Mesenchymal stem cell (in vitro differentiated cells and primary cell): ENCODE measurements around the gene PODNL1.
"Not testable (repeated sequence)": the region's sequence is repeated elsewhere in the genome, so short reads cannot be mapped to it uniquely, and the experiment has no call there.

Experiments
- DNase-seq: peaks from one replicate; pipeline ENCODE4 v3.0.0-alpha.2; 2013
- H2AFZ ChIP-seq: one replicate; pipeline ENCODE4 v1.6.1; 2013; ENCODE audit warnings: low read depth, mild to moderate bottlenecking, control low read depth, inconsistent platforms, low read length, moderate library complexity
- H2AK5ac ChIP-seq: 2 replicates; pipeline ENCODE4 v1.6.1; 2013; ENCODE audit warnings: low read length, moderate library complexity, mild to moderate bottlenecking, inconsistent platforms; ENCODE audit not compliant: severe bottlenecking
- H2BK120ac ChIP-seq: one replicate; pipeline ENCODE4 v1.6.1; 2013; ENCODE audit warnings: low read depth, mild to moderate bottlenecking, inconsistent platforms, low read length, moderate library complexity
- H2BK12ac ChIP-seq, 2 experiments: one replicate each; pipeline ENCODE4 v1.6.1; 2013; ENCODE audit warnings: inconsistent platforms in 2 of 2, low read length in 2 of 2, mild to moderate bottlenecking in 2 of 2, moderate library complexity in 2 of 2, control low read depth in 1 of 2
- H2BK15ac ChIP-seq: one replicate; pipeline ENCODE4 v1.6.1; 2013; ENCODE audit warnings: mild to moderate bottlenecking, low read depth, inconsistent platforms; ENCODE audit not compliant: poor library complexity, severe bottlenecking
- H2BK5ac ChIP-seq: 2 replicates; pipeline ENCODE4 v1.6.1; 2013; ENCODE audit warnings: low read depth, mild to moderate bottlenecking, low read length, control low read depth, inconsistent platforms; ENCODE audit not compliant: poor library complexity, severe bottlenecking
- H3K14ac ChIP-seq, 2 experiments: one replicate each; pipeline ENCODE4 v1.6.1; 2013; ENCODE audit warnings: inconsistent platforms in 2 of 2, low read length in 2 of 2, control low read depth in 1 of 2, mild to moderate bottlenecking in 1 of 2, moderate library complexity in 1 of 2
- H3K18ac ChIP-seq, 2 experiments: one replicate each; pipeline ENCODE4 v1.6.1; 2013; ENCODE audit warnings: inconsistent platforms in 2 of 2, low read length in 2 of 2, control low read depth in 1 of 2, low read depth in 1 of 2, mild to moderate bottlenecking in 1 of 2
- H3K23ac ChIP-seq, 2 experiments: one replicate each; pipeline ENCODE4 v1.6.1; 2013; ENCODE audit warnings: inconsistent platforms in 2 of 2, low read length in 2 of 2, mild to moderate bottlenecking in 2 of 2, moderate library complexity in 2 of 2, control low read depth in 1 of 2
- H3K27ac ChIP-seq: 2 replicates; pipeline ENCODE4 v1.5.1; 2013; ENCODE audit warnings: mild to moderate bottlenecking, moderate library complexity, low read length, control low read depth, inconsistent platforms; ENCODE audit not compliant: poor library complexity, severe bottlenecking
- H3K27me3 ChIP-seq, 2 experiments: 2 replicates each; pipeline versions ENCODE4 v1.6.1 to v1.7.0; 2013; ENCODE audit warnings: low read length in 2 of 2, mild to moderate bottlenecking in 2 of 2, moderate library complexity in 2 of 2, control low read depth in 1 of 2, inconsistent platforms in 1 of 2; ENCODE audit not compliant: control insufficient read depth in 1 of 2, insufficient read depth in 1 of 2
- H3K36me3 ChIP-seq, 2 experiments: 2 replicates each; pipeline versions ENCODE4 v1.6.1 to v1.7.0; 2013; ENCODE audit warnings: low read length in 2 of 2, control low read depth in 1 of 2, inconsistent platforms in 1 of 2, low read depth in 1 of 2, mild to moderate bottlenecking in 1 of 2; ENCODE audit not compliant: insufficient read depth in 2 of 2, control insufficient read depth in 1 of 2
- H3K4ac ChIP-seq, 2 experiments: one replicate each; pipeline ENCODE4 v1.6.1; 2013; ENCODE audit warnings: inconsistent platforms in 2 of 2, low read length in 2 of 2, mild to moderate bottlenecking in 2 of 2, moderate library complexity in 2 of 2, control low read depth in 1 of 2, low read depth in 1 of 2
- H3K4me1 ChIP-seq: 2 replicates; pipeline ENCODE4 v1.6.1; 2013; ENCODE audit warnings: low read depth, low read length, control low read depth; ENCODE audit not compliant: control insufficient read depth, insufficient read depth
- H3K4me2 ChIP-seq: 2 replicates; pipeline ENCODE4 v1.6.1; 2013; ENCODE audit warnings: low read length, mild to moderate bottlenecking, inconsistent platforms; ENCODE audit not compliant: poor library complexity, severe bottlenecking
- H3K4me3 ChIP-seq, 2 experiments: 2 replicates each; pipeline versions ENCODE4 v1.5.1 to v1.7.0; 2013; ENCODE audit warnings: low read length in 2 of 2, mild to moderate bottlenecking in 2 of 2, control low read depth in 1 of 2, low read depth in 1 of 2; ENCODE audit not compliant: insufficient read depth in 1 of 2
- H3K79me1 ChIP-seq: replicated peaks from 2 replicates; pipeline ENCODE4 v1.6.1; 2013; ENCODE audit warnings: mild to moderate bottlenecking, control low read depth, low read length, inconsistent platforms; ENCODE audit not compliant: poor library complexity, severe bottlenecking
- H3K9ac ChIP-seq: 2 replicates; pipeline ENCODE4 v1.7.0; 2013; ENCODE audit warnings: mild to moderate bottlenecking, low read length, moderate library complexity
- H3K9me3 ChIP-seq: 2 replicates; pipeline ENCODE4 v1.7.0; 2013; ENCODE audit warnings: mild to moderate bottlenecking, low read length; ENCODE audit not compliant: control insufficient read depth
- H4K8ac ChIP-seq: one replicate; pipeline ENCODE4 v1.6.1; 2013; ENCODE audit warnings: inconsistent platforms, mild to moderate bottlenecking, low read length, moderate library complexity
- H4K91ac ChIP-seq: one replicate; pipeline ENCODE4 v1.6.1; 2013; ENCODE audit warnings: mild to moderate bottlenecking, low read length, inconsistent platforms
- WGBS: methylation state at CpG from one replicate; pipeline ENCODE4 v1.1.7; 2013; ENCODE audit warnings: mixed read lengths; 5-methylcytosine and 5-hydroxymethylcytosine counted together

Gene PODNL1

GRCh38 chr19:13968999-13969398, 30.8 kb upstream of the PODNL1 start:
- no peak overlapping the region for H2AFZ ChIP-seq
- WGBS = 96% methylated on average over 18 of the region's 18 CpGs
- no peak overlapping the region for H3K27ac ChIP-seq
- H3K23ac ChIP-seq = no peak overlapping the region
- H3K9ac ChIP-seq = no peak overlapping the region
- H3K27me3 ChIP-seq = no peaks in the 10 kb centered on the region
- no peak overlapping the region for H3K14ac ChIP-seq
- no peak overlapping the region for H2AK5ac ChIP-seq
- H4K91ac ChIP-seq = no peak overlapping the region
- H2BK120ac ChIP-seq = no peak overlapping the region
- H3K18ac ChIP-seq = no peak overlapping the region
- H2BK5ac ChIP-seq = no peak overlapping the region
- no peak for DNase-seq
- no peak overlapping the region for H4K8ac ChIP-seq
- peaks cover 6% of the 10 kb centered on the region for H3K4me1 ChIP-seq
- H3K4me2 ChIP-seq = no peak overlapping the region
- no peak overlapping the region for H2BK15ac ChIP-seq
- no peak overlapping the region for H3K4ac ChIP-seq
- no peaks in the 10 kb centered on the region for H3K9me3 ChIP-seq
- H2BK12ac ChIP-seq = no peak overlapping the region
- peaks cover 1% of the 10 kb centered on the region for H3K79me1 ChIP-seq
- no peak overlapping the region for H3K4me3 ChIP-seq
- H3K36me3 ChIP-seq = peaks cover 45 to 77% of the 10 kb centered on the region in 2 experiments

GRCh38 chr19:13968383-13968935, 30.2 kb upstream of the PODNL1 start:
- Histone ChIP-seq H2AK5ac (no peak overlapping the region), H3K27me3 (no peaks in the 10 kb centered on the region), H3K9ac (no peak overlapping the region), H3K18ac (no peak overlapping the region), H3K4ac (no peak overlapping the region), H4K91ac (no peak overlapping the region), H3K79me1 (peaks cover 1% of the 10 kb centered on the region), H2AFZ (no peak overlapping the region), H3K4me1 (peaks cover 10% of the 10 kb centered on the region), H4K8ac (no peak overlapping the region), H3K4me3 (no peak overlapping the region), H2BK15ac (no peak overlapping the region), H3K27ac (no peak overlapping the region), H2BK120ac (no peak overlapping the region), H2BK5ac (no peak overlapping the region), H3K36me3 (peaks cover 43 to 81% of the 10 kb centered on the region in 2 experiments), H3K14ac (no peak overlapping the region), H2BK12ac (no peak overlapping the region), H3K23ac (no peak overlapping the region), H3K9me3 (no peaks in the 10 kb centered on the region), H3K4me2 (no peak overlapping the region)
- 98% methylated on average over 22 of the region's 22 CpGs for WGBS
- DNase-seq = no peak

DNA sequence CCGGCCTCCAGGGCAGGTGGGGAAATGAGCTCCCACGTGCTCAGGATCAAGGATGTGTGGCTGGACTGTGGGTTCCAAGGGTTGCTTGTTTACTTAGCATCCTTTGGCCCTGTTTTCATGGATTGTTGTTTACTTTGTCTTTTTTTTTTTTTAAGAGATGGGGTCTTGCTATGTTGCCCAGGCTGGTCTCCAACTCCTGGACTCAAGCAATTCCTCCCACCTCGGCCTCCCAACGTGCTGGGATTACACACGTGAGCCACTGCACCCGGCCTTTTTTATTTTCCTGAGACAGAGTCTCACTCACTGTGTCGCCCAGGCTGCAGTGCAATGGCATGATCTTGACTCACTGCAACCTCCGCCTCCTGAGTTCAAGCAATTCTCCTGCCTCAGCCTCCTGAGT, 29.0 kb upstream of the PODNL1 start:
- H3K23ac ChIP-seq, H3K27me3 ChIP-seq, H2BK15ac ChIP-seq, H4K8ac ChIP-seq, DNase-seq, H3K14ac ChIP-seq, H3K9ac ChIP-seq, H3K4me2 ChIP-seq, H3K18ac ChIP-seq, H2BK5ac ChIP-seq, H4K91ac ChIP-seq, H2BK12ac ChIP-seq, H3K27ac ChIP-seq, H3K4ac ChIP-seq, H2AK5ac ChIP-seq, H2BK120ac ChIP-seq, H2AFZ ChIP-seq, H3K79me1 ChIP-seq, H3K4me3 ChIP-seq, H3K9me3 ChIP-seq: not testable (repeated sequence)
- Histone ChIP-seq H3K36me3 (peaks cover 40 to 78% of the 10 kb centered on the region in 2 experiments), H3K4me1 (peaks cover 20% of the 10 kb centered on the region)
- WGBS = 95% methylated on average over 8 of the region's 8 CpGs

DNA sequence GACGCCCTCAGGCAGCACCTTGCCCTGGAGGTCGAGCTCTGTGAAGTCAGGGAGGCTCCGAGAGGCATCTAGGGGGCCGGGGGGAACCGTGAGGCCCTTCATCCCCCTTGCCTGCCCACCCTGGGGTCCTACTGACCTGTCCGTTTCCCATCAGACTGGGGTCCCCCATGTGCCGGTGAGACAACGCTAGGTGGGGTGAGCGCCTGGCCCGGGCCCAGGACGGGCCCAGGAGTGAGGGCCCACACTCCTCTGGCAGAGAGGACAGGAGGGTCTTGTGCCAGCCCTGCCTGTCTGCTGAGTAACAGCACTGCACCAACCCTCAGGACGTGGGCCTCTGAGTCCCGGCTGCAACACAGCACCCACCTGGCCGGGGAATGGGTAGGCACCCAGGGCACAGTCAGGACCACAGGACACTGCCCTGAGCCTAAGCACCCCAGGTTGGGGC, 28.5 kb upstream of the PODNL1 start:
- no peaks in the 10 kb centered on the region for H3K9me3 ChIP-seq
- H2AFZ ChIP-seq = no peak overlapping the region
- no peak overlapping the region for H4K8ac ChIP-seq
- H3K4me2 ChIP-seq = no peak overlapping the region
- H3K14ac ChIP-seq = no peak overlapping the region
- no peak for DNase-seq
- no peak overlapping the region for H2BK12ac ChIP-seq
- H3K9ac ChIP-seq = no peak overlapping the region
- H3K4ac ChIP-seq = no peak overlapping the region
- no peak overlapping the region for H3K23ac ChIP-seq
- no peak overlapping the region for H4K91ac ChIP-seq
- no peak overlapping the region for H2BK15ac ChIP-seq
- no peak overlapping the region for H3K18ac ChIP-seq
- no peaks in the 10 kb centered on the region for H3K27me3 ChIP-seq
- no peak overlapping the region for H3K4me3 ChIP-seq
- H2AK5ac ChIP-seq = no peak overlapping the region
- WGBS = 97% methylated on average over 14 of the region's 14 CpGs
- H3K27ac ChIP-seq = no peak overlapping the region
- H3K79me1 ChIP-seq = no peaks in the 10 kb centered on the region
- no peak overlapping the region for H2BK5ac ChIP-seq
- peaks cover 38 to 78% of the 10 kb centered on the region in 2 experiments for H3K36me3 ChIP-seq
- H2BK120ac ChIP-seq = no peak overlapping the region
- H3K4me1 ChIP-seq = peaks cover 25% of the 10 kb centered on the region
